ENCODE measurements around the gene CCNE1. TPM values are rescaled to one million over a fixed set of nuclear protein-coding genes. Genes with fewer than 3 reads are reported as not detected.
"Not testable (repeated sequence)": the region's sequence is repeated elsewhere in the genome, so short reads cannot be mapped to it uniquely, and the experiment has no call there.

Gene CCNE1
- total RNA-seq, 1 experiment from 2014 or later = 26.4 TPM

DNA sequence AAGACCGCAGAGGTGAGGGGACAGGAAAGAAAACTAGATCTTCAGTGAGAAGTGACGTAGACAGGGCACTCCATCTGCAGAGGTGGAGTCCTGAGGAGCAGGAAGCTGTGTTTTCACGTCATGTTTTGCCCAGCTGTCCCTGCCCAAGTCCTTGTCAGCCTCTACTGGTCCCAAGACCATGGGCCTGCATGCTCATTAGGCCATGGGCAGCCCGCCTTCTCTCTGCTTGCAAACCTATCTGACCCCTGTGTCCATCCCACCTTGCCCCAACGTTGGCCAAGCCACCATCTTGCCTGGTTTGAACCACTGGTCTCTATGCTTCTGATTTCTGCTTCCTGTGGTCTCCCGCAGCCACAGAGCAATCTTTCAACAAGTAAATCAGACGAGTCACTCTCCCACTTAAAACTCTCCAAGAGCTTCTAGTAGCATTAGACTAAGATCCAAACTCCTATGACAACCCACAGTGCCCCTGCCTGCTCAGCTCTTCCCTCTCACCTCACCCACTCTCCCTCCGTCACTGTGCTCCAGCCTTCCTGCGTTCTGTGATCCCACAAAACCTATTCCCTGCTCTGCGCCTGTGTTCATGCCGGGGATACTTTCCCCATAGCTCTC, 18.6 kb upstream of the CCNE1 start:
- POLR2A ChIA-PET = no interaction called here
- Histone ChIP-seq H3K36me3 (ENCODE audit: control insufficient read depth, insufficient read depth, low read length) (no peaks in the 10 kb centered on the region), H3K27ac (ENCODE audit: low read length) (no peak overlapping the region), H3K27me3 (ENCODE audit: control insufficient read depth, insufficient read depth, low read length) (no peaks in the 10 kb centered on the region), H3K9me3 (ENCODE audit: control insufficient read depth, insufficient read depth, low read depth, low read length) (no peaks in the 10 kb centered on the region), H3K4me3 (ENCODE audit: low read depth in 2 of 2, low read length in 2 of 2) (no peak overlapping the region), H3K4me1 (ENCODE audit: control insufficient read depth, insufficient read depth, low read length) (no peaks in the 10 kb centered on the region)
- DNase-seq (ENCODE audit: low read depth, low spot score) (no peak), ATAC-seq (no peak)
- CTCF ChIA-PET = interaction anchor here (0.6 kb wide), 2 partner anchors 42 to 67 kb away, joined by 3 to 4 read pairs; no protein-coding TSS in a partner anchor
- intact Hi-C loops (cut with micrococcal nuclease; ENCODE audit: unreplicated experiment) (no loop called here), in situ Hi-C loops (cut with HindIII; ENCODE audit: low pct_unique_long_range_greater_than_20kb, low sequenced_read_pairs) (no loop called here)
- no TSS peak for BruUV-seq (replicated peaks)
- TF ChIP-seq, protein P1, sequence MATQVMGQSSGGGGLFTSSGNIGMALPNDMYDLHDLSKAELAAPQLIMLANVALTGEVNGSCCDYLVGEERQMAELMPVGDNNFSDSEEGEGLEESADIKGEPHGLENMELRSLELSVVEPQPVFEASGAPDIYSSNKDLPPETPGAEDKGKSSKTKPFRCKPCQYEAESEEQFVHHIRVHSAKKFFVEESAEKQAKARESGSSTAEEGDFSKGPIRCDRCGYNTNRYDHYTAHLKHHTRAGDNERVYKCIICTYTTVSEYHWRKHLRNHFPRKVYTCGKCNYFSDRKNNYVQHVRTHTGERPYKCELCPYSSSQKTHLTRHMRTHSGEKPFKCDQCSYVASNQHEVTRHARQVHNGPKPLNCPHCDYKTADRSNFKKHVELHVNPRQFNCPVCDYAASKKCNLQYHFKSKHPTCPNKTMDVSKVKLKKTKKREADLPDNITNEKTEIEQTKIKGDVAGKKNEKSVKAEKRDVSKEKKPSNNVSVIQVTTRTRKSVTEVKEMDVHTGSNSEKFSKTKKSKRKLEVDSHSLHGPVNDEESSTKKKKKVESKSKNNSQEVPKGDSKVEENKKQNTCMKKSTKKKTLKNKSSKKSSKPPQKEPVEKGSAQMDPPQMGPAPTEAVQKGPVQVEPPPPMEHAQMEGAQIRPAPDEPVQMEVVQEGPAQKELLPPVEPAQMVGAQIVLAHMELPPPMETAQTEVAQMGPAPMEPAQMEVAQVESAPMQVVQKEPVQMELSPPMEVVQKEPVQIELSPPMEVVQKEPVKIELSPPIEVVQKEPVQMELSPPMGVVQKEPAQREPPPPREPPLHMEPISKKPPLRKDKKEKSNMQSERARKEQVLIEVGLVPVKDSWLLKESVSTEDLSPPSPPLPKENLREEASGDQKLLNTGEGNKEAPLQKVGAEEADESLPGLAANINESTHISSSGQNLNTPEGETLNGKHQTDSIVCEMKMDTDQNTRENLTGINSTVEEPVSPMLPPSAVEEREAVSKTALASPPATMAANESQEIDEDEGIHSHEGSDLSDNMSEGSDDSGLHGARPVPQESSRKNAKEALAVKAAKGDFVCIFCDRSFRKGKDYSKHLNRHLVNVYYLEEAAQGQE (IDR thresholded peaks at IDR 0.05; ENCODE audit: insufficient read depth in 1 of 2, low read depth in 2 of 2, low read length in 1 of 2) = no peak
- TF ChIP-seq TCF7L2 (IDR thresholded peaks at IDR 0.05; ENCODE audit: low read depth, low read length) = no peak
- no peak for TF ChIP-seq POLR2AphosphoS5 (IDR thresholded peaks at IDR 0.05; ENCODE audit: low read depth, low read length)

DNA sequence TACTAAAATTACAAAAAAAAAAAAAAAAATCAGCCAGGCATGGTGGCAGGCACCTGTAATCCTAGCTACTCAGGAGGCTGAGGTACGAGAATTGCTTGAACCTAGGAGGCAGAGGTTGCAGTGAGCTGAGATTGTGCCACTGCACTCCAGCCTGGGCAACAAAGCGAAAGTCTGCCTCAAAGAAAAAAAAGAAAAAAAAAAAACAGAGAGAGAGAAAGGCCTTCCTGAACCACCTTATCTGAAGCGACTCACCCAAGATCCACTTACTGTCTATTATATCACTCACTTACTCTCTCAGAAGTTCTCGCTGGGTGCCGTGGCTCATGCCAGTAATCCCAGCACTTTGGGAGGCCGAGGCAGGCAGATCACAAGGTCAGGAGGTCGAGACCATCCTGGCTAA, 17.3 kb upstream of the CCNE1 start:
- DNase-seq (ENCODE audit: low read depth, low spot score); CTCF ChIA-PET; BruUV-seq (replicated peaks); H3K27me3 ChIP-seq (ENCODE audit: control insufficient read depth, insufficient read depth, low read length); in situ Hi-C loops (cut with HindIII; ENCODE audit: low pct_unique_long_range_greater_than_20kb, low sequenced_read_pairs); H3K4me3 ChIP-seq (ENCODE audit: low read depth in 2 of 2, low read length in 2 of 2); H3K9me3 ChIP-seq (ENCODE audit: control insufficient read depth, insufficient read depth, low read depth, low read length); intact Hi-C loops (cut with micrococcal nuclease; ENCODE audit: unreplicated experiment); POLR2A ChIA-PET; H3K27ac ChIP-seq (ENCODE audit: low read length); ATAC-seq; H3K4me1 ChIP-seq (ENCODE audit: control insufficient read depth, insufficient read depth, low read length); H3K36me3 ChIP-seq (ENCODE audit: control insufficient read depth, insufficient read depth, low read length): not testable (repeated sequence)

DNA sequence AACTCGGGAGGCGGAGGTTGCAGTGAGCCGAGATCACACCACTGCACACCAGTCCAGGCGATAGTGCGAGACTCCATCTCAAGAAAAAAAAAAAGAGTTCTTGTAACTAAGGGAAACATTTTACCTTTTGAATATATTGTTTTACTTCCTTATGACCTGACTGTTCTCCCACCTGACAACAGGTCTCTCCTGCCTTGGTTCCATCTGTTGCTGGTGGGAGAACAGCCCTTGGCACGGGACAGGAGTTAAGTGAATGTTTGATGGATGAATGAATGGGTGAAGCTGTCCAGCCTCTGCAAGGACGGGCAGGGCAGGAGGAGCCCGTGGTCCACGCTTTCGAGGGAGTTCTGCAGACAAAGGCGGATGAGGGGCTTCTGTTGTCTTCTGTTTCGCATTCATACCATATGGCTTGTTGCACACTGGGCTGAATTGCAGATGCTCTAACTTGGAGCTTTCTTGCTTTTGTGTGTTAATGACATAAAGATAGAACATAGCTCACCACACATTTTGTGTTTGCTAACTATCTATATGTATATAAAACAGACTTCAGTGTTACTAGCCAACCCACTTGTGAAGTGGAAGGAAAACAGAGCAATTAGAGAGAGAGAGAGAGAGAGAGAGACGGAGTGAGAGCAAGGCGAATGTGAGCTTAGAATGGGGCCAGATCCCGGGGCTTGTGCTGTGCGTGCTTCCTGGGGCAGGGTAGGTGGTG, 16.2 kb upstream of the CCNE1 start:
- no peaks in the 10 kb centered on the region for H3K36me3 ChIP-seq (ENCODE audit: control insufficient read depth, insufficient read depth, low read length)
- no peak overlapping the region for H3K4me3 ChIP-seq (ENCODE audit: low read depth in 2 of 2, low read length in 2 of 2)
- TF ChIP-seq TCF7L2 (IDR thresholded peaks at IDR 0.05; ENCODE audit: low read depth, low read length) (no peak), SIN3A (IDR thresholded peaks at IDR 0.05; ENCODE audit: borderline replicate concordance, insufficient read depth, low read depth, low read length) (no peak), POLR2AphosphoS5 (IDR thresholded peaks at IDR 0.05; ENCODE audit: low read depth, low read length) (no peak)
- TF ChIP-seq, protein P2, sequence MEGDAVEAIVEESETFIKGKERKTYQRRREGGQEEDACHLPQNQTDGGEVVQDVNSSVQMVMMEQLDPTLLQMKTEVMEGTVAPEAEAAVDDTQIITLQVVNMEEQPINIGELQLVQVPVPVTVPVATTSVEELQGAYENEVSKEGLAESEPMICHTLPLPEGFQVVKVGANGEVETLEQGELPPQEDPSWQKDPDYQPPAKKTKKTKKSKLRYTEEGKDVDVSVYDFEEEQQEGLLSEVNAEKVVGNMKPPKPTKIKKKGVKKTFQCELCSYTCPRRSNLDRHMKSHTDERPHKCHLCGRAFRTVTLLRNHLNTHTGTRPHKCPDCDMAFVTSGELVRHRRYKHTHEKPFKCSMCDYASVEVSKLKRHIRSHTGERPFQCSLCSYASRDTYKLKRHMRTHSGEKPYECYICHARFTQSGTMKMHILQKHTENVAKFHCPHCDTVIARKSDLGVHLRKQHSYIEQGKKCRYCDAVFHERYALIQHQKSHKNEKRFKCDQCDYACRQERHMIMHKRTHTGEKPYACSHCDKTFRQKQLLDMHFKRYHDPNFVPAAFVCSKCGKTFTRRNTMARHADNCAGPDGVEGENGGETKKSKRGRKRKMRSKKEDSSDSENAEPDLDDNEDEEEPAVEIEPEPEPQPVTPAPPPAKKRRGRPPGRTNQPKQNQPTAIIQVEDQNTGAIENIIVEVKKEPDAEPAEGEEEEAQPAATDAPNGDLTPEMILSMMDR (IDR thresholded peaks at IDR 0.05) = no peak
- TF ChIP-seq, protein P1 (IDR thresholded peaks at IDR 0.05; ENCODE audit: insufficient read depth in 1 of 2, low read depth in 2 of 2, low read length in 1 of 2) = no peak
- POLR2A ChIA-PET = interaction anchor here (0.6 kb wide), 1 partner anchor 11 kb away, joined by 18 read pairs; no protein-coding TSS in a partner anchor
- H3K9me3 ChIP-seq (ENCODE audit: control insufficient read depth, insufficient read depth, low read depth, low read length) = no peaks in the 10 kb centered on the region
- H3K27me3 ChIP-seq (ENCODE audit: control insufficient read depth, insufficient read depth, low read length) = no peaks in the 10 kb centered on the region
- DNase-seq (ENCODE audit: low read depth, low spot score) = no peak
- CTCF ChIA-PET = interaction anchor here (0.5 to 1.0 kb wide), 2 partner anchors 80 to 81 kb away, joined by 3 read pairs; no protein-coding TSS in a partner anchor
- H3K4me1 ChIP-seq (ENCODE audit: control insufficient read depth, insufficient read depth, low read length) = no peaks in the 10 kb centered on the region
- H3K27ac ChIP-seq (ENCODE audit: low read length) = no peak overlapping the region
- no TSS peak for BruUV-seq (replicated peaks)
- in situ Hi-C loops (cut with HindIII; ENCODE audit: low pct_unique_long_range_greater_than_20kb, low sequenced_read_pairs) (no loop called here), intact Hi-C loops (cut with micrococcal nuclease; ENCODE audit: unreplicated experiment) (no loop called here)
- ATAC-seq = no peak
